ENCODE measurements around the gene PHTF2.

The PHTF2 gene

GRCh38 chr7:77982926-77983550, 184.5 kb downstream of the PHTF2 start:
- DNase-seq (ENCODE audit: insufficient read length, low spot score) (no peak), FAIRE-seq (no peak)
- TF ChIP-seq, protein P1, sequence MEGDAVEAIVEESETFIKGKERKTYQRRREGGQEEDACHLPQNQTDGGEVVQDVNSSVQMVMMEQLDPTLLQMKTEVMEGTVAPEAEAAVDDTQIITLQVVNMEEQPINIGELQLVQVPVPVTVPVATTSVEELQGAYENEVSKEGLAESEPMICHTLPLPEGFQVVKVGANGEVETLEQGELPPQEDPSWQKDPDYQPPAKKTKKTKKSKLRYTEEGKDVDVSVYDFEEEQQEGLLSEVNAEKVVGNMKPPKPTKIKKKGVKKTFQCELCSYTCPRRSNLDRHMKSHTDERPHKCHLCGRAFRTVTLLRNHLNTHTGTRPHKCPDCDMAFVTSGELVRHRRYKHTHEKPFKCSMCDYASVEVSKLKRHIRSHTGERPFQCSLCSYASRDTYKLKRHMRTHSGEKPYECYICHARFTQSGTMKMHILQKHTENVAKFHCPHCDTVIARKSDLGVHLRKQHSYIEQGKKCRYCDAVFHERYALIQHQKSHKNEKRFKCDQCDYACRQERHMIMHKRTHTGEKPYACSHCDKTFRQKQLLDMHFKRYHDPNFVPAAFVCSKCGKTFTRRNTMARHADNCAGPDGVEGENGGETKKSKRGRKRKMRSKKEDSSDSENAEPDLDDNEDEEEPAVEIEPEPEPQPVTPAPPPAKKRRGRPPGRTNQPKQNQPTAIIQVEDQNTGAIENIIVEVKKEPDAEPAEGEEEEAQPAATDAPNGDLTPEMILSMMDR (IDR thresholded peaks at IDR 0.05; ENCODE audit: insufficient read depth, missing control alignments) = no peak

DNA sequence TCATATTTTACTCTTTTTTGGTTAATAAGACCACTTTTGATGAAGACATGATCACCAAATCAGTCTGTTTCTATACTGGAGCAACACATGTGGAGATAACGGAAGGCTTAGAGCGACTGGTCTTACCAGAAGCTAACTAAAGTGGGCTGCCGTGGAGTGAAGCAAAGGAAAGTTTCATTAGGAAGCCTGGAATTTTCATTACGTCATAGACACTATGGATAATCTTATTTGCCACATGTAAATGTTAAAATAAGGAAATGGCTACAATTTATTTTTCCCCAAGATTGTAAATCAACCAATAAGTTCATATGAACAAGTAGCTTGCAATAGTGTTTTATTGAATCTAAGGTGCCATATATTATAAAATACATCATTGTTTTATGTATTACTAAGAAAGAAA, 185.4 kb downstream of the PHTF2 start:
- no peak for DNase-seq (ENCODE audit: insufficient read length, low spot score)
- TF ChIP-seq, protein P1 (IDR thresholded peaks at IDR 0.05; ENCODE audit: insufficient read depth, missing control alignments) = no peak
- no peak for FAIRE-seq

- DNase-seq (ENCODE audit: insufficient read length, low spot score) (no peak), FAIRE-seq (no peak)
Observed at GRCh38 chr7:77985232-77985973, 186.8 kb downstream of the PHTF2 start.

GRCh38 chr7:77985974-77986339, 187.4 kb downstream of the PHTF2 start:
- no peak for DNase-seq (ENCODE audit: insufficient read length, low spot score)
- TF ChIP-seq, protein P1 (IDR thresholded peaks at IDR 0.05; ENCODE audit: insufficient read depth, missing control alignments) = no peak
- no peak for FAIRE-seq

More at GRCh38 chr7:77985232-77985973, 186.8 kb downstream of the PHTF2 start:
- TF ChIP-seq, protein P1 (IDR thresholded peaks at IDR 0.05; ENCODE audit: insufficient read depth, missing control alignments) = no peak

DNA sequence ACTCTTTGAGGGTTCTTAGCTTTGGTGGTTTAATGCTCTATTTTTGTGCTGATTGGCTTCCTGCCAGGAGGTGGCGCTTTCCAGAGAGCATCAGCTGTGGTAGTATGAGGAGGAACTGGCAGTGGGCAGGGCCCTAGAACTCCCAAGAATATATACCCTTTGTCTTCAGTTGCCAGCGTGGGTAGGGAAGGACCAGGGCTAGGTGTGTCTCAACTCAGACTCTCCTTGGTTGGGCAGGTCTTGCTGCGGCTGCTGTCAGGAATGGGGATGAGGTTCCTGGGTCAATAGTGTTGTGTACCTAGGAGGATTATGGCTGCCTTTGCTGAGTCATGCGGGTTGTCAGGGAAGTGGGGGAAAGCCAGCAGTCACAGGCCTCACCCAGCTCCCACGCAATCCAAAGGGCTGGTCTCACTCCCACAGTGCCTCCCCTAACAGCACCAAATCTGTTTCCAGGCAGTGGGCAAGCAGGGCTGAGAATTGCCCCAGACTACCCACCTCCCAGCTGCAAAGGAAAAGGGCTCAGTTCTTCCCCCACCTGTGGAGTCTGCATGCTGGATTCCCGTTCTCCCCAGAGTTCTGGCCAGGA, 191.5 kb downstream of the PHTF2 start:
- TF ChIP-seq, protein P1 (IDR thresholded peaks at IDR 0.05; ENCODE audit: insufficient read depth, missing control alignments) = no peak
- DNase-seq (ENCODE audit: insufficient read length, low spot score) (no peak), FAIRE-seq (no peak)

GRCh38 chr7:77991656-77992055, 193.1 kb downstream of the PHTF2 start:
- no peak for DNase-seq (ENCODE audit: insufficient read length, low spot score)
- TF ChIP-seq, protein P1 (IDR thresholded peaks at IDR 0.05; ENCODE audit: insufficient read depth, missing control alignments) = no peak
- no peak for FAIRE-seq

- FAIRE-seq = no peak
- no peak for DNase-seq (ENCODE audit: insufficient read length, low spot score)
- TF ChIP-seq, protein P1 (IDR thresholded peaks at IDR 0.05; ENCODE audit: insufficient read depth, missing control alignments) = no peak
Observed at GRCh38 chr7:77993838-77994237, 195.3 kb downstream of the PHTF2 start.
